Hepatocyte (in vitro differentiated cells): ENCODE data around the gene ACP5.
A peak's percentile ranks its signal among the peaks of the same experiment; 100 is the strongest.

Experiments
- EZH2 ChIP-seq: fragments of 200-600 bp; sonication (generic); IDR thresholded peaks from 2 replicates; pipeline ENCODE4 v1.6.1; 2016; ENCODE audit warnings: antibody characterized with exemption, mild to moderate bottlenecking, borderline replicate concordance
- EZH2phosphoT487 ChIP-seq: fragments of 200-600 bp; sonication (generic); IDR thresholded peaks from one replicate; pipeline ENCODE4 v1.6.1; 2018; ENCODE audit warnings: antibody characterized with exemption, mild to moderate bottlenecking, low read depth, moderate library complexity; ENCODE audit not compliant: unreplicated experiment, severe bottlenecking
- TF ChIP-seq, protein P1 (sequence below): fragments of 200-600 bp; sonication (generic); IDR thresholded peaks from 2 replicates; pipeline ENCODE4 v1.5.1; 2016; ENCODE audit warnings: antibody characterized with exemption, mild to moderate bottlenecking; ENCODE audit not compliant: poor library complexity

DNA sequence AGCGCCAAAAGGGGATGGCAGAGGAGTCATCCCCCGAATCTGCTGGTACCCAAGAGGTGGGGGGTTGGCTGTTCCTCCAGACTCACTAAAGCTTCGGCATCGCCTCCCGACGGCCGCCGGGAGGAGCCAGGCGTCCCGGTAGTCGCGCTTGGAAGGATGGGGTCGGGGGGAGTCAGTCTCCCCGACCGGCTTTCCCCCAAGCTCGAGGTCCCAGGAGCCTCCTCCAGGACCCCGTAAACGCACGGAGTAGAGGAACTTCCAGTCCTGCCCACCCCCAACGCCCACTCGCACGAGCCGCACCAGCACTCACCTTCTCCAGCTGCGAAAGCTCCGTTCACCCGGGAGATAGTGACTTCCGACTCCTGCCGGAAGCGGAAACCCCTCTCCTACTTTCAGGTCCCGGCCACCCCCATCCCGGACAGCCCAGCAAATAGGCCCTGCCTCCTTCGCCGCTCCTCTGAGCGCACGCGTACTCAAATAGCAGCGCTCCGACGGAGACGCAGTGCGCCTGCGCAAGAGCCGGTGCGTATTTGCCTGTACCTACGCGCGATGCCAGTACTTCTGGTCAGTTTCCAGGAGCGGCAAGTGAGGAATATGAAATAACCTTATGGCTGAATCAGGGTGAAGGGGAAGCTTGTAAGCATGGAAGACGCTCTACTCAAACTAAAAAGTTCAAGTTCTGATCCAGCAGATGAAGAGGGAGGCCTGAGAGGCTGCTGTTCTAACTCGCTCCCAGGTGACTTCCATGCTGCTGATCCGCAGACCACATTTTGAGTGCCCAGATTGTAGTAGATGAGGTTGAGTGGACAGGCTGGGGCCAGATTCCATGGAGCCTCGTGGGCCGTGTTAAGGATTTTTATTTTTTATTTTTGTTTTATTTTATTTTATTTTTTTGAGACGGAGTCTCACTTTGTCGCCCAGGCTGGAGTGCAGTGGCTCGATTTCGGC lies 18.3 kb downstream of the ACP5 start, which contains the start of gene ELOF1:
- TF ChIP-seq, protein P1, sequence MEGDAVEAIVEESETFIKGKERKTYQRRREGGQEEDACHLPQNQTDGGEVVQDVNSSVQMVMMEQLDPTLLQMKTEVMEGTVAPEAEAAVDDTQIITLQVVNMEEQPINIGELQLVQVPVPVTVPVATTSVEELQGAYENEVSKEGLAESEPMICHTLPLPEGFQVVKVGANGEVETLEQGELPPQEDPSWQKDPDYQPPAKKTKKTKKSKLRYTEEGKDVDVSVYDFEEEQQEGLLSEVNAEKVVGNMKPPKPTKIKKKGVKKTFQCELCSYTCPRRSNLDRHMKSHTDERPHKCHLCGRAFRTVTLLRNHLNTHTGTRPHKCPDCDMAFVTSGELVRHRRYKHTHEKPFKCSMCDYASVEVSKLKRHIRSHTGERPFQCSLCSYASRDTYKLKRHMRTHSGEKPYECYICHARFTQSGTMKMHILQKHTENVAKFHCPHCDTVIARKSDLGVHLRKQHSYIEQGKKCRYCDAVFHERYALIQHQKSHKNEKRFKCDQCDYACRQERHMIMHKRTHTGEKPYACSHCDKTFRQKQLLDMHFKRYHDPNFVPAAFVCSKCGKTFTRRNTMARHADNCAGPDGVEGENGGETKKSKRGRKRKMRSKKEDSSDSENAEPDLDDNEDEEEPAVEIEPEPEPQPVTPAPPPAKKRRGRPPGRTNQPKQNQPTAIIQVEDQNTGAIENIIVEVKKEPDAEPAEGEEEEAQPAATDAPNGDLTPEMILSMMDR: peak; percentile 28
- no peak for TF ChIP-seq EZH2
- TF ChIP-seq EZH2phosphoT487: no peak
